Midbrain (tissue), 1 donor: ENCODE data around the gene ASTL.
"Not testable (repeated sequence)": the region's sequence is repeated elsewhere in the genome, so short reads cannot be mapped to it uniquely, and the experiment has no call there.

ENCODE experiments used
- DNase-seq: peaks from one replicate; lab custom pipeline; 2025; lab: John Stamatoyannopoulos, UW

The ASTL gene

GRCh38 chr2:96138179-96139145 is at the start of gene ASTL:
TSS of gene ASTL (minus strand) at chr2:96138502. CDS start at chr2:96138436, 66 bp downstream.
- no peak for DNase-seq

DNA sequence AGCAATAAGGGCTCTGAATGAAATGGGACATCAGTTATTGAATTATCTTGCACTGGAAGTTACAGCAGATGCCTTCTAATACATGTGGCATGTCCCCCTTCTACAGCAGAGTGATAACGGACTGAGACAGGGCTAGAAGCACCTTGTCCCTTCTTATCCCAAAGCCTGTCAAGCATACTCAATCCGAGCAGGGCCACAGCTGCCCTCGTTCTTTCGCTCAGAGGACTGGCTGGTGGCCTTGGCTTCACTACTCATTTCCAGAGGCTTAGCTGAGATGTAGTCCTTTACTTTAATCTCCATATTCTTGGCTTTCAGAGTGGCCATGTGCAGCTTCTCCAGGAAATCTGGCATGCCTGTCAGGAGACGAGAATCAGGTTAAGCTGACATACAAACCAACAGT is 48.3 kb upstream of the ASTL start:
- no peak for DNase-seq

- no peak for DNase-seq
These were observed 47.2 kb upstream of the ASTL start for GRCh38 chr2:96185516-96185915.

- no peak for DNase-seq
These were observed 46.7 kb upstream of the ASTL start for GRCh38 chr2:96184989-96185388.

DNA sequence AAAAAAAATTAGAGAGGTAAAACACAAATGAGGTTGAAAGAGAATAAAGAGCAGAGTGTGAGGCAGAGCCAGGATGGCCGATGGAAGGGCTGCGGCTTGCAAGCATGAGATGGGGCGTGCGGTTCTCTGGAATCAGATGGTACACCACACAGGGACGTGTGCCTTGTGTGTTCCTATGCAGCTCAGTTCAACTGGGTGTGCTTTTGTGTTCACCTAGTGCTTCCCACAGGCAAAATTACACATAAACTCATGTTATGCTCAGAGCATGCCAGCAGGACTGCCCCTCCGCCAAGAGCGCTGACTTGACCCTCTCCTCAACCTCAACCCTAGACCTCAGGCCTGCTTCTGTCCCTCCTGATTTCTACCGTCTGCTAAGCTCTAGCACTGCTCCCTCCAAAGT is 45.9 kb upstream of the ASTL start:
- no peak for DNase-seq

DNA sequence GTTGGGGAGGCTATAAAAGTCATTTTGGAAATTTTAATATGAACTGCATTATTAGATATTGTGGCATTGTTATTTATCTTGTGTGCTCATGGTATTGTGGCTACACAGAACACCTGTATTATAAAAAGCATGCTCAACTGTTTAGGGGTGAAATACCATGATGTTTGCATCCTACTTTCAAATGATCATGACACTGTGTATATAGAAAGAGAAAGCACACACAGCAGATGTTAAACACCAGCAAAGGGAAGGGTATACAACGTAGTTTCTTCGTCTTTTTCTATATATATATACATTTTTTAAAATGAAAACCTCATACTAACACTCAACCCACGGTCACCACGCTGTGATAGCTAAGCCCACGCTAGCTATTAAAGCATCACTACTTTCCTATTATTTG is 43.2 kb upstream of the ASTL start:
- no peak for DNase-seq

DNA sequence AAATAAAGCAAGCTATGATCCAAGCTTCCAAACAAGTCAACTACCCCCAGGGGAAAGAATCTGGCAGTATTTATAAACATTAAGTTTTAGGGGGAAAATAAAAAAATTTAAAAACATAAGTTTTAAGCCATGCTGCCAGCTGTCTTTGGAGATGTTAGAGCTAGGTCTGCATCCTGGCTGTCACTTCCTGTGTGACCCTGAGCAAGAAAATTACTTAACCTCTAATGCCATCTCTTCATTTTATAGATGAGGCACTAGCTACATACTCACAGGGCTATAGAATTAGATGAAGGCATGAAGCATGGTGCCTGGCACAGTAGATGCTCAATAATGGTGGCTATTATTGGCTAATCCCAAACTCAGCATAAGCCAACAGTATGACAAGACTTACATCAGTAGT is 42.2 kb upstream of the ASTL start:
- DNase-seq: no peak

- DNase-seq: no peak
These were observed 41.7 kb upstream of the ASTL start for GRCh38 chr2:96180002-96180401.

- DNase-seq: no peak
These were observed 38.4 kb upstream of the ASTL start for GRCh38 chr2:96176661-96177060.

- no peak for DNase-seq
These were observed 37.6 kb upstream of the ASTL start for GRCh38 chr2:96175951-96176350.

- DNase-seq: peak; percentile 73
These were observed 36.2 kb upstream of the ASTL start for GRCh38 chr2:96174251-96175144.

- no peak for DNase-seq
These were observed 33.5 kb upstream of the ASTL start for GRCh38 chr2:96171831-96172230.

DNA sequence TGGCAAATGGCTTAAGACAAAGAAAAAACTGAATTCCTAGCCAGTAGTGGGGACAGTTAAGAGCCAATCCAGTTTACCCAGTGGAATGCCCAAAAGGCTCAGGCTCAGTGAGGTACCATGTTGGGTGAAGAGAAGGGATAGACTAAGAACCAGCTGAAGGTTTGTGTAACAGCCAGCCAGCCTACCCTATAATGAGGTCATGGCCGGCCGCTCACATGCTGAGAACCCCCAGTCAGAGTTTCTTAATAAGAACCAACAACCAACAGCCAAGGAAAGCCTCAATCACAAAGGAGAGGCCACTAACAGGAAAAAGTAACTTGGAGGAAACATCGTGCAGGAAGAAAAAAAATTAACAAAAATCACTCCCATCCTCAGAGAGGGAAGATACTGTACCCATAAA is 32.3 kb upstream of the ASTL start:
- no peak for DNase-seq

GRCh38 chr2:96169868-96170507 is 31.7 kb upstream of the ASTL start:
- DNase-seq: no peak

DNA sequence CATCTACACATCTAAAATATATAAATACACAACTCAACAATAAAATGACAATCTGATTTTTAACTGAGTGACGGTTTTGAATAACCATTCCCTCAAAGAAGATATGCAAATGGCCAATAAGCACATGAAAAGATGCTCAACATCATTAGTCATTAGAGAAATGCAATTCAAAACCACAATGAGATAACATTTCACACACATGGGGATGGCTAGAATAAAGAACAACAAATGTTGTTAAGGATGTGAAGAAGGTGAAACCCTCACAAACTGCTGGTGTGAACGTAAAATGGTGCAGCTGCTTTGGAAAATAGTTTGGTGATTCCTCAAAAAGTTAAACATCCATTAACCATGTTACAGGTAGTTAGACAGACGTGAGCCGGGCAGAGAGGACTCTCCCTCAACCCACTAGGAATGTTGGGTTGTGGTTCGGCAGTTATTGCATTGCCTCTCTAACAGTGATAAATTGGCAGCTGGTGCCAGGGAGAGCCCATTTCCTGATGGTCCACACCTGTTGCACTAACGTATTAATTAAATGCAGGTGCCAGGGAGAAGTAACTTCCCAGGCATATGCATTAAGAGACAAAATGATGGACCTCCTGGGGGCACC is 29.2 kb upstream of the ASTL start:
- DNase-seq: no peak

GRCh38 chr2:96164459-96165184 is 26.3 kb upstream of the ASTL start:
- peak; percentile 70 for DNase-seq

DNA sequence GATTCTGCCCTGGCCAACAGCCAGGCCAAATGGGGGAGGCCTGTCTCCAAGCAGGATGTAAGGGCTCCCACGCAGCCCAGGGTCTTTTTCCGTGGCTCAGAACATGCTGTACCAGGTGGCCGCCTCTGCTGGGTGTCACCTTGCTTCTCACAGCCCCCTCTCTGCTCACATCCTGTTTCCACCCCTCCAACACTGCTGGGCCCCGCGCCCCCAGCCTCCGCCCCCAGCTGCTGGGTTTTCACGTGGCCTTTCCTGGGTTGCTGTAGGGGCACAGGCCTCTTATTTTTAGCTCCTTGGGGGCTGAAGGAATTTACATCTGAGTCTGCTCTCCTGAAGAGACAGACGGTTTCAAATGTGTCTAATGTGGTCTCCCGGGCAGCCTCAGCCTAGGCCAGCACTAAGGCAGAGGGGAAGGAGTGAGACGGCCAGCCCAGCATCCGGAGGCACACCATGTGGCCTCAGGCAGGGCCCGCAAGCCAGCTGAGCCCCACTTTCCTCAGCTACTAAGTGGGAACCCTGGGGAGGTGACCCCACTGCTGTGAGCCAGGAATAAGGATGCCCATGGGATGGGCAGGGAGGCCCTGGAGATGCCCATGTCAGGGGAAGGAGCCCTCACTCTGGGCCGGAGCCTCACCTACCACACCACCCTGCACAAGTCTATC is 25.6 kb upstream of the ASTL start:
- DNase-seq: no peak

GRCh38 chr2:96163415-96163767 is 25.1 kb upstream of the ASTL start:
- DNase-seq: no peak

- no peak for DNase-seq
These were observed 23.6 kb upstream of the ASTL start for GRCh38 chr2:96161898-96162297.

- not testable (repeated sequence) for DNase-seq
These were observed 22.1 kb upstream of the ASTL start for GRCh38 chr2:96160366-96160765.
